AG04449 (cell line): Measurements from ENCODE around the gene RAP2A.

ENCODE experiments used
- CTCF ChIA-PET: fragments of 350-600 bp; formaldehyde crosslinking; extraction: SDS; loops from one replicate; lab custom pipeline; 2021; ENCODE audit warnings: antibody characterized with exemption; lab: Yijun Ruan, JAX
- POLR2A ChIA-PET: fragments of 400-600, 350-600 bp; formaldehyde crosslinking; extraction: SDS; loops from one replicate; lab custom pipeline; 2020; ENCODE audit warnings: antibody characterized with exemption, inconsistent platforms; lab: Yijun Ruan, JAX
- DNase-seq: peaks from one replicate; pipeline ENCODE4 v3.0.0-alpha.2; 2010; ENCODE audit warnings: low read depth, low spot score
- H3K4me3 ChIP-seq: 2 replicates; pipeline ENCODE4 v1.5.1; 2011; ENCODE audit warnings: low read depth, mild to moderate bottlenecking, control low read depth, low read length
- CTCF ChIP-seq: IDR thresholded peaks from one replicate; pipeline ENCODE4 v1.5.1; 2011; ENCODE audit warnings: mild to moderate bottlenecking, moderate library complexity, low read length, control low read depth, inconsistent platforms; ENCODE audit not compliant: insufficient read depth; ENCODE audit errors: missing control alignments

RAP2A gene

GRCh38 chr13:97491452-97491851, 57.5 kb downstream of the RAP2A start:
- no peak for TF ChIP-seq CTCF
- no peak for DNase-seq
- ChIA-PET CTCF (no interaction called here), POLR2A (no interaction called here)
- H3K4me3 ChIP-seq = no peak overlapping the region

- no peak for DNase-seq
- ChIA-PET CTCF (no interaction called here), POLR2A (no interaction called here)
- H3K4me3 ChIP-seq = no peak overlapping the region
- no peak for TF ChIP-seq CTCF
These were observed 58.3 kb downstream of the RAP2A start for GRCh38 chr13:97492257-97492656.

GRCh38 chr13:97492684-97493371, 58.9 kb downstream of the RAP2A start:
- POLR2A ChIA-PET = no interaction called here
- CTCF ChIA-PET = no interaction called here
- no peak overlapping the region for H3K4me3 ChIP-seq
- TF ChIP-seq CTCF = no peak
- no peak for DNase-seq

GRCh38 chr13:97493456-97493855, 59.5 kb downstream of the RAP2A start:
- DNase-seq = no peak
- no peak overlapping the region for H3K4me3 ChIP-seq
- POLR2A ChIA-PET = no interaction called here
- CTCF ChIA-PET = no interaction called here
- no peak for TF ChIP-seq CTCF

GRCh38 chr13:97495678-97496077, 61.7 kb downstream of the RAP2A start:
- H3K4me3 ChIP-seq = no peak overlapping the region
- ChIA-PET CTCF (no interaction called here), POLR2A (no interaction called here)
- DNase-seq = no peak
- TF ChIP-seq CTCF = no peak

GRCh38 chr13:97496511-97496910, 62.5 kb downstream of the RAP2A start:
- ChIA-PET CTCF (no interaction called here), POLR2A (no interaction called here)
- no peak for DNase-seq
- TF ChIP-seq CTCF = no peak
- H3K4me3 ChIP-seq = no peak overlapping the region
